DND-41 (cell line): ENCODE data around the gene DRD4.

Source experiments
- ATAC-seq: fragments of 200-7000 bp; cut with Tn5 transposase; 3 replicates; pipeline ENCODE4 v1.9.1; 2021; ENCODE audit warnings: low read depth; ENCODE audit not compliant: insufficient read depth
- DNase-seq: peaks from one replicate; pipeline ENCODE4 v3.0.0-alpha.2; 2020
- H2AFZ ChIP-seq: 2 replicates; pipeline ENCODE4 v1.6.0; 2012; ENCODE audit warnings: low read depth, low read length
- H3K27ac ChIP-seq: 2 replicates; pipeline ENCODE4 v1.5.1; 2012; ENCODE audit warnings: low read length, inconsistent platforms
- H3K27me3 ChIP-seq: fragments of 200-600 bp; sonication (generic); 2 replicates; pipeline ENCODE4 v1.6.0; 2012; ENCODE audit warnings: low read length, mild to moderate bottlenecking, inconsistent platforms; ENCODE audit not compliant: insufficient read depth, poor library complexity
- H3K36me3 ChIP-seq: 2 replicates; pipeline ENCODE4 v1.5.1; 2012; ENCODE audit warnings: low read length, inconsistent platforms; ENCODE audit not compliant: insufficient read depth
- H3K4me1 ChIP-seq: 2 replicates; pipeline ENCODE4 v1.5.1; 2012; ENCODE audit warnings: mild to moderate bottlenecking, low read length; ENCODE audit not compliant: insufficient read depth
- H3K4me2 ChIP-seq: 2 replicates; pipeline ENCODE4 v1.6.0; 2012; ENCODE audit warnings: mild to moderate bottlenecking, moderate library complexity, low read length, inconsistent platforms; ENCODE audit not compliant: insufficient read depth
- H3K4me3 ChIP-seq, 2 experiments: fragments of 200-600 bp in 1 of 2; shearing (Covaris generic) in 1 of 2; 2 replicates each; pipeline ENCODE4 v1.5.1; 2012 to 2016; ENCODE audit warnings: inconsistent platforms in 2 of 2, low read length in 2 of 2, mild to moderate bottlenecking in 2 of 2, low read depth in 1 of 2, moderate library complexity in 1 of 2
- H3K79me2 ChIP-seq: 2 replicates; pipeline ENCODE4 v1.6.0; 2012; ENCODE audit warnings: low read length, inconsistent platforms; ENCODE audit not compliant: insufficient read depth
- H3K9ac ChIP-seq: 2 replicates; pipeline ENCODE4 v1.6.0; 2012; ENCODE audit warnings: low read depth, mild to moderate bottlenecking, inconsistent platforms, low read length, moderate library complexity
- H3K9me3 ChIP-seq: 2 replicates; pipeline ENCODE4 v1.5.1; 2012; ENCODE audit warnings: low read length, moderate library complexity, mild to moderate bottlenecking, inconsistent platforms; ENCODE audit not compliant: insufficient read depth, severe bottlenecking
- H4K20me1 ChIP-seq: 2 replicates; pipeline ENCODE4 v1.6.0; 2012; ENCODE audit warnings: low read length; ENCODE audit not compliant: insufficient read depth
- EZH2 ChIP-seq: IDR thresholded peaks from 3 replicates; pipeline ENCODE4 v1.6.1; 2012; ENCODE audit warnings: borderline replicate concordance, low read depth, mild to moderate bottlenecking, moderate library complexity, low read length, inconsistent platforms; ENCODE audit not compliant: severe bottlenecking
- TF ChIP-seq, protein P1 (sequence below): IDR thresholded peaks from 2 replicates; pipeline ENCODE4 v1.5.1; 2012; ENCODE audit warnings: borderline replicate concordance, low read length, moderate library complexity, mild to moderate bottlenecking; ENCODE audit not compliant: poor library complexity, severe bottlenecking; ENCODE audit errors: extremely low read depth

DRD4 gene

GRCh38 chr11:665062-665703, 28.1 kb downstream of the DRD4 start:
- Histone ChIP-seq H3K4me3 (no peak overlapping the region), H4K20me1 (peaks cover 26% of the 10 kb centered on the region), H3K79me2 (peaks cover 20% of the 10 kb centered on the region), H3K27me3 (no peaks in the 10 kb centered on the region), H3K36me3 (peaks cover 69% of the 10 kb centered on the region), H3K9me3 (no peaks in the 10 kb centered on the region), H3K9ac (no peak overlapping the region), H3K4me2 (no peak overlapping the region), H2AFZ (no peak overlapping the region), H3K4me1 (no peaks in the 10 kb centered on the region), H3K27ac (no peak overlapping the region)
- no peak for TF ChIP-seq EZH2
- TF ChIP-seq, protein P1, sequence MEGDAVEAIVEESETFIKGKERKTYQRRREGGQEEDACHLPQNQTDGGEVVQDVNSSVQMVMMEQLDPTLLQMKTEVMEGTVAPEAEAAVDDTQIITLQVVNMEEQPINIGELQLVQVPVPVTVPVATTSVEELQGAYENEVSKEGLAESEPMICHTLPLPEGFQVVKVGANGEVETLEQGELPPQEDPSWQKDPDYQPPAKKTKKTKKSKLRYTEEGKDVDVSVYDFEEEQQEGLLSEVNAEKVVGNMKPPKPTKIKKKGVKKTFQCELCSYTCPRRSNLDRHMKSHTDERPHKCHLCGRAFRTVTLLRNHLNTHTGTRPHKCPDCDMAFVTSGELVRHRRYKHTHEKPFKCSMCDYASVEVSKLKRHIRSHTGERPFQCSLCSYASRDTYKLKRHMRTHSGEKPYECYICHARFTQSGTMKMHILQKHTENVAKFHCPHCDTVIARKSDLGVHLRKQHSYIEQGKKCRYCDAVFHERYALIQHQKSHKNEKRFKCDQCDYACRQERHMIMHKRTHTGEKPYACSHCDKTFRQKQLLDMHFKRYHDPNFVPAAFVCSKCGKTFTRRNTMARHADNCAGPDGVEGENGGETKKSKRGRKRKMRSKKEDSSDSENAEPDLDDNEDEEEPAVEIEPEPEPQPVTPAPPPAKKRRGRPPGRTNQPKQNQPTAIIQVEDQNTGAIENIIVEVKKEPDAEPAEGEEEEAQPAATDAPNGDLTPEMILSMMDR, result no peak
- DNase-seq (no peak), ATAC-seq (no peak)

DNA sequence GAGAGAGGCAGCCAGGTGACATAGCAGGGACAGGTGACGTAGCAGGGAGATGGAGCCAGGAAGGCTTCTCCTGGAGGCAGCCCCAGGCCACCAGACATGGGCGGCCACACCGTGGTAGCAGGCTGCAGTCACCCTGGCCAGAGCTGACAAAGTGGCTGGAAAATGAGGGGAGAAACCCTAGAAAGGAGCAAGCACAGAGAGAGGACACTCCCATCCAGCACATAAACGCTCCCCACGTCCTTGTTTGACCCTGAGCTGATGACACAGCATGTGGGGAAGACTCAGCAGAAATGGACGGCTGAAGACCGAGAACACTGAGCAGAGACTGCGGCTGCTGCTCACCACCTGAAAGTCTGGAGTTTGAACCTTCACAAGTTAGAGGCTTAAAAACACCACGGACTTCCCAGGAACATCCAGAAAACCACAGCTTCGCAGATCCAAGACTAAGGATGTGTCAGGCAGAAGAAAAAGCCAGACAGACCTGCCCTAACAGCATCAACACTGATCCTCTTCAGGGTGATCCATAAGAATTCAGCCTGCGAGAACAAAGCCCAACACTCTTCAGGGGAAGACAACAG, 28.7 kb downstream of the DRD4 start:
- Histone ChIP-seq H3K4me3 (no peak overlapping the region), H3K27ac (no peak overlapping the region), H3K27me3 (no peaks in the 10 kb centered on the region), H2AFZ (no peak overlapping the region), H4K20me1 (peaks cover 22% of the 10 kb centered on the region), H3K79me2 (peaks cover 20% of the 10 kb centered on the region), H3K36me3 (peaks cover 66% of the 10 kb centered on the region), H3K9ac (no peak overlapping the region), H3K4me1 (no peaks in the 10 kb centered on the region), H3K4me2 (no peak overlapping the region), H3K9me3 (no peaks in the 10 kb centered on the region)
- TF ChIP-seq EZH2, result no peak
- TF ChIP-seq, protein P1, result no peak
- ATAC-seq (no peak), DNase-seq (no peak)

GRCh38 chr11:673866-674265, 36.8 kb downstream of the DRD4 start:
- Histone ChIP-seq H3K79me2 (no peaks in the 10 kb centered on the region; the same call in 1 of the 2 replicates), H3K4me3 (no peak overlapping the region), H3K9ac (no peak overlapping the region), H3K4me1 (no peaks in the 10 kb centered on the region), H4K20me1 (peaks cover 3% of the 10 kb centered on the region; the same call in 1 of the 2 replicates), H3K9me3 (no peaks in the 10 kb centered on the region), H3K27ac (no peak overlapping the region), H2AFZ (no peak overlapping the region), H3K4me2 (no peak overlapping the region), H3K36me3 (peaks cover 68% of the 10 kb centered on the region), H3K27me3 (no peaks in the 10 kb centered on the region)
- DNase-seq (no peak), ATAC-seq (no peak)
- TF ChIP-seq, protein P1, result no peak
- TF ChIP-seq EZH2, result no peak

- TF ChIP-seq, protein P1, result no peak
- TF ChIP-seq EZH2, result no peak
- H2AFZ ChIP-seq, result no peak overlapping the region
- no peaks in the 10 kb centered on the region; the same call in 1 of the 2 replicates for H3K79me2 ChIP-seq
- H3K36me3 ChIP-seq, result peaks cover 67% of the 10 kb centered on the region
- H3K9me3 ChIP-seq, result no peaks in the 10 kb centered on the region
- H3K4me1 ChIP-seq, result no peaks in the 10 kb centered on the region
- no peak overlapping the region for H3K9ac ChIP-seq
- DNase-seq, result no peak
- no peaks in the 10 kb centered on the region for H3K27me3 ChIP-seq
- H3K4me3 ChIP-seq, result no peak overlapping the region
- no peak overlapping the region for H3K27ac ChIP-seq
- H3K4me2 ChIP-seq, result no peak overlapping the region
- peaks cover 3% of the 10 kb centered on the region; the same call in 1 of the 2 replicates for H4K20me1 ChIP-seq
- ATAC-seq, result no peak
Observed at GRCh38 chr11:674406-674805, 37.3 kb downstream of the DRD4 start.
